Neural progenitor cell (in vitro differentiated cells): ENCODE results near the gene FPR1. TPM values are rescaled to one million over a fixed set of nuclear protein-coding genes. Genes with fewer than 3 reads are reported as not detected.

Source experiments
- DNase-seq: peaks from one replicate; pipeline ENCODE4 v3.0.0-alpha.2; 2016; ENCODE audit warnings: low spot score
- H2AFZ ChIP-seq: fragments of 200-600 bp; sonication (generic); replicated peaks from 2 replicates; pipeline ENCODE4 v1.6.1; 2016; ENCODE audit warnings: antibody characterized with exemption
- H3F3A ChIP-seq: fragments of 200-600 bp; sonication (generic); 2 replicates; pipeline ENCODE4 v1.6.1; 2016; ENCODE audit warnings: antibody characterized with exemption, low read depth
- H3K27ac ChIP-seq: fragments of 200-600 bp; sonication (generic); 2 replicates; pipeline ENCODE4 v1.5.1; 2016; ENCODE audit warnings: mild to moderate bottlenecking
- H3K27me3 ChIP-seq: fragments of 200-600 bp; sonication (generic); 2 replicates; pipeline ENCODE4 v1.6.1; 2016; ENCODE audit warnings: mild to moderate bottlenecking, moderate library complexity
- H3K36me3 ChIP-seq: fragments of 200-600 bp; sonication (generic); 2 replicates; pipeline ENCODE4 v1.5.1; 2016
- H3K4me1 ChIP-seq: fragments of 200-600 bp; sonication (generic); 2 replicates; pipeline ENCODE4 v1.6.1; 2016; ENCODE audit warnings: mixed run types
- H3K4me2 ChIP-seq: fragments of 200-600 bp; sonication (generic); 2 replicates; pipeline ENCODE4 v1.6.1; 2016
- H3K4me3 ChIP-seq: fragments of 200-600 bp; sonication (generic); 2 replicates; pipeline ENCODE4 v1.5.1; 2016
- H3K79me2 ChIP-seq: fragments of 200-600 bp; sonication (generic); 2 replicates; pipeline ENCODE4 v1.6.1; 2016; ENCODE audit warnings: low read depth
- H3K9ac ChIP-seq: fragments of 200-600 bp; sonication (generic); 2 replicates; pipeline ENCODE4 v1.6.1; 2016
- H3K9me3 ChIP-seq: fragments of 200-600 bp; sonication (generic); 2 replicates; pipeline ENCODE4 v1.5.1; 2016; ENCODE audit warnings: low read depth
- H4K20me1 ChIP-seq: fragments of 200-600 bp; sonication (generic); 2 replicates; pipeline ENCODE4 v1.6.1; 2016; ENCODE audit warnings: low read depth
- H3K27ac Mint-ChIP-seq: 3 replicates; pipeline ENCODE4 v1.8.0; 2021; ENCODE audit warnings: mixed read lengths
- H3K27me3 Mint-ChIP-seq: 2 replicates; pipeline ENCODE4 v1.8.0; 2022; ENCODE audit warnings: low read depth, mild to moderate bottlenecking, inconsistent platforms, moderate library complexity, mixed read lengths; ENCODE audit not compliant: insufficient read depth
- H3K36me3 Mint-ChIP-seq: 3 replicates; pipeline ENCODE4 v1.8.0; 2021; ENCODE audit warnings: mixed read lengths
- H3K4me1 Mint-ChIP-seq: 3 replicates; pipeline ENCODE4 v1.8.0; 2021; ENCODE audit warnings: mixed read lengths
- H3K4me3 Mint-ChIP-seq: 3 replicates; pipeline ENCODE4 v1.8.0; 2021; ENCODE audit warnings: mild to moderate bottlenecking, moderate library complexity, mixed read lengths
- H3K9me3 Mint-ChIP-seq: 3 replicates; pipeline ENCODE4 v1.8.0; 2020; ENCODE audit warnings: mixed read lengths
- EZH2 ChIP-seq: fragments of 200-600 bp; sonication (generic); IDR thresholded peaks from 2 replicates; pipeline ENCODE4 v1.6.1; 2017; ENCODE audit warnings: antibody characterized with exemption, mild to moderate bottlenecking, moderate library complexity
- EZH2phosphoT487 ChIP-seq: fragments of 200-600 bp; sonication (generic); IDR thresholded peaks from 2 replicates; pipeline ENCODE4 v1.6.1; 2017; ENCODE audit warnings: antibody characterized with exemption
- total RNA-seq: library from RNA; depleted of rRNA; stranded (reverse); fragments of >200 nt; gene quantifications from 2 replicates; pipeline ENCODE4 v1.2.3, GENCODE V29; 2015; ENCODE audit warnings: low replicate concordance
- TF ChIP-seq, protein P1 (sequence below): fragments of 200-600 bp; sonication (generic); IDR thresholded peaks from 2 replicates; pipeline ENCODE4 v1.5.1; 2017; ENCODE audit warnings: antibody characterized with exemption, mild to moderate bottlenecking

The FPR1 gene
- total RNA-seq, 1 donor from 2014 or later: not detected

GRCh38 chr19:51722492-51722891 lies 29.2 kb downstream of the FPR1 start:
- H3K9me3 Mint-ChIP-seq: peaks cover 2% of the 10 kb centered on the region
- TF ChIP-seq EZH2 (no peak), EZH2phosphoT487 (no peak)
- TF ChIP-seq, protein P1, sequence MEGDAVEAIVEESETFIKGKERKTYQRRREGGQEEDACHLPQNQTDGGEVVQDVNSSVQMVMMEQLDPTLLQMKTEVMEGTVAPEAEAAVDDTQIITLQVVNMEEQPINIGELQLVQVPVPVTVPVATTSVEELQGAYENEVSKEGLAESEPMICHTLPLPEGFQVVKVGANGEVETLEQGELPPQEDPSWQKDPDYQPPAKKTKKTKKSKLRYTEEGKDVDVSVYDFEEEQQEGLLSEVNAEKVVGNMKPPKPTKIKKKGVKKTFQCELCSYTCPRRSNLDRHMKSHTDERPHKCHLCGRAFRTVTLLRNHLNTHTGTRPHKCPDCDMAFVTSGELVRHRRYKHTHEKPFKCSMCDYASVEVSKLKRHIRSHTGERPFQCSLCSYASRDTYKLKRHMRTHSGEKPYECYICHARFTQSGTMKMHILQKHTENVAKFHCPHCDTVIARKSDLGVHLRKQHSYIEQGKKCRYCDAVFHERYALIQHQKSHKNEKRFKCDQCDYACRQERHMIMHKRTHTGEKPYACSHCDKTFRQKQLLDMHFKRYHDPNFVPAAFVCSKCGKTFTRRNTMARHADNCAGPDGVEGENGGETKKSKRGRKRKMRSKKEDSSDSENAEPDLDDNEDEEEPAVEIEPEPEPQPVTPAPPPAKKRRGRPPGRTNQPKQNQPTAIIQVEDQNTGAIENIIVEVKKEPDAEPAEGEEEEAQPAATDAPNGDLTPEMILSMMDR: no peak
- Histone ChIP-seq H3K36me3 (no peaks in the 10 kb centered on the region), H3K79me2 (no peaks in the 10 kb centered on the region), H2AFZ (no peak overlapping the region), H3K9ac (no peak overlapping the region), H3F3A (no peaks in the 10 kb centered on the region), H3K4me1 (no peaks in the 10 kb centered on the region), H4K20me1 (no peaks in the 10 kb centered on the region), H3K4me3 (no peak overlapping the region), H3K27me3 (peaks cover 71% of the 10 kb centered on the region), H3K27ac (no peak overlapping the region), H3K9me3 (no peaks in the 10 kb centered on the region), H3K4me2 (no peak overlapping the region)
- H3K4me3 Mint-ChIP-seq: no peak overlapping the region
- peaks cover 16% of the 10 kb centered on the region for H3K4me1 Mint-ChIP-seq
- no peaks in the 10 kb centered on the region for H3K36me3 Mint-ChIP-seq
- H3K27ac Mint-ChIP-seq: no peak overlapping the region
- peaks cover 40% of the 10 kb centered on the region for H3K27me3 Mint-ChIP-seq
- no peak for DNase-seq

- no peak overlapping the region for H3K4me2 ChIP-seq
- Mint-ChIP-seq H3K27ac (no peak overlapping the region), H3K36me3 (no peaks in the 10 kb centered on the region), H3K27me3 (peaks cover 41% of the 10 kb centered on the region), H3K4me3 (no peak overlapping the region), H3K4me1 (peaks cover 16% of the 10 kb centered on the region), H3K9me3 (peaks cover 2% of the 10 kb centered on the region)
- H3K79me2 ChIP-seq: no peaks in the 10 kb centered on the region
- TF ChIP-seq EZH2: no peak
- TF ChIP-seq, protein P1: no peak
- no peak for TF ChIP-seq EZH2phosphoT487
- no peaks in the 10 kb centered on the region for H3F3A ChIP-seq
- no peak overlapping the region for H3K9ac ChIP-seq
- H3K27me3 ChIP-seq: peaks cover 77% of the 10 kb centered on the region
- H2AFZ ChIP-seq: no peak overlapping the region
- no peak for DNase-seq
- H3K9me3 ChIP-seq: no peaks in the 10 kb centered on the region
- H4K20me1 ChIP-seq: no peaks in the 10 kb centered on the region
- no peak overlapping the region for H3K4me3 ChIP-seq
- no peaks in the 10 kb centered on the region for H3K4me1 ChIP-seq
- H3K36me3 ChIP-seq: no peaks in the 10 kb centered on the region
- H3K27ac ChIP-seq: no peak overlapping the region
Observed at GRCh38 chr19:51721905-51722304, 29.8 kb downstream of the FPR1 start.

DNA sequence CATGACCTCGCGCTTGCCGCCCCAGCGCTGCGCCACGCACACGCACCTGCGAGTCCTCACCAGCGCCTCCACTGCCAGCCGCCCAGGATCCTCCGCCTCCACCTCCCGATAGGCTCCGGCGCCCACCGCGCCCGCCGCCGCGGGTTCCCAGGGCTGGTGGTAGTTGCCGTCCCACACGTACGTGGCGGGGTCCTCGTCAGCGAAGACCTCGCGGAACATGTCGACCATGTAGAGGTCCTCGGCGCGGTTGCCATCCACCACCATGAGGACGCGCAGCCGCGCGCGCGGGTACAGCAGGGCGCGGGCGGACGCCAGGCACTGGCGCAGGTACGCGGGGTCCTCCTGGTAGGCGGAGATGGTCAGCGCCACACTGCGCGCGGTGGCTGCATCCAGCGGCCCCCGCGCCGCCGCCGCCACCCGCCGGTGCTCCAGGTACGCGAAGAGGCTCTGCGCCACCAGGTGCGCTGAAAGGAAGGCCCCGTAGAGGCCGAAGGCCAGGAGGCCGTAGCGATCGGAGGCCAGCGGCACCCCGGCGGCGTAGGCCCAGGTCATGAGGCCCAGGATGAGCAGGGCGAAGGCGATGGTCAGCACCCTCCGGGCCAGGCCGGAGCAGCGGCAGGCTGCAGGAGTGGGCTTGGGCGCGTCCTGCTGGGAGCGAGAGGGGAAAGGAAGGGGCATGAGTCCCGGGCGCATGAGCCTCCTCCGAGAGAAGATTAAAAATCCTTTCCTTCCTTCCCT lies 32.3 kb downstream of the FPR1 start:
- DNase-seq: peak; percentile 43

More for the DNA sequence above, 32.3 kb downstream of the FPR1 start:
- H3F3A ChIP-seq: no peaks in the 10 kb centered on the region
- H2AFZ ChIP-seq: peak overlapping the region; percentile 96
- Mint-ChIP-seq H3K4me1 (peaks cover 10% of the 10 kb centered on the region), H3K4me3 (peak overlapping the region; percentile 28), H3K9me3 (peaks cover 6% of the 10 kb centered on the region), H3K27ac (no peak overlapping the region), H3K27me3 (peaks cover 48% of the 10 kb centered on the region), H3K36me3 (no peaks in the 10 kb centered on the region)
- H3K4me1 ChIP-seq: no peaks in the 10 kb centered on the region
- TF ChIP-seq, protein P1: no peak
- TF ChIP-seq EZH2phosphoT487 (peak; percentile 76), EZH2 (peak; percentile 89)
- no peaks in the 10 kb centered on the region for H3K79me2 ChIP-seq
- H3K9ac ChIP-seq: no peak overlapping the region
- no peaks in the 10 kb centered on the region for H3K9me3 ChIP-seq
- peak overlapping the region; percentile 82 for H3K4me2 ChIP-seq
- H3K36me3 ChIP-seq: no peaks in the 10 kb centered on the region
- no peaks in the 10 kb centered on the region for H4K20me1 ChIP-seq
- H3K4me3 ChIP-seq: peak overlapping the region; percentile 48
- H3K27me3 ChIP-seq: peaks cover 93% of the 10 kb centered on the region
- no peak overlapping the region for H3K27ac ChIP-seq
